ENCODE results near the gene CCSER1.

DNA sequence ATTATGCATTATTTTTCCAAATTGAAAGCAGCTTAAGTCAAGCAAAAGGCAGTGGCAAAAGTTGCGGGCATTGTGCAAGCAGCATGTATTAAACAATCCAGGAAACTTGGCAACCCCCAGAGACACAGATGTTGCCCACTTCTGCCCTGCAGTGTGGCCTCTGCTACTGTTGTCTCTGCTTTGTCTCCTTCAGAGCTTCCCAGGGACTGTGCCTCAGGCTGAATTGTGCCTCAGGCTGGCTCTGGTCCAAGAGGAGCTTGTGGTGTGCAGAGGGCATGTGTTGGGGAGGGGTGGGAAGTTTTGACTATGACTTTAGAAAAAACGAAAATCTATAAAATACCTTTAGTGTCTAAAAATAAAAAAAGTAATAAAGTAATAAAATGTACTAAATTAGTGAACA, 201.4 kb downstream of the CCSER1 start:
- TF ChIP-seq, protein P1, sequence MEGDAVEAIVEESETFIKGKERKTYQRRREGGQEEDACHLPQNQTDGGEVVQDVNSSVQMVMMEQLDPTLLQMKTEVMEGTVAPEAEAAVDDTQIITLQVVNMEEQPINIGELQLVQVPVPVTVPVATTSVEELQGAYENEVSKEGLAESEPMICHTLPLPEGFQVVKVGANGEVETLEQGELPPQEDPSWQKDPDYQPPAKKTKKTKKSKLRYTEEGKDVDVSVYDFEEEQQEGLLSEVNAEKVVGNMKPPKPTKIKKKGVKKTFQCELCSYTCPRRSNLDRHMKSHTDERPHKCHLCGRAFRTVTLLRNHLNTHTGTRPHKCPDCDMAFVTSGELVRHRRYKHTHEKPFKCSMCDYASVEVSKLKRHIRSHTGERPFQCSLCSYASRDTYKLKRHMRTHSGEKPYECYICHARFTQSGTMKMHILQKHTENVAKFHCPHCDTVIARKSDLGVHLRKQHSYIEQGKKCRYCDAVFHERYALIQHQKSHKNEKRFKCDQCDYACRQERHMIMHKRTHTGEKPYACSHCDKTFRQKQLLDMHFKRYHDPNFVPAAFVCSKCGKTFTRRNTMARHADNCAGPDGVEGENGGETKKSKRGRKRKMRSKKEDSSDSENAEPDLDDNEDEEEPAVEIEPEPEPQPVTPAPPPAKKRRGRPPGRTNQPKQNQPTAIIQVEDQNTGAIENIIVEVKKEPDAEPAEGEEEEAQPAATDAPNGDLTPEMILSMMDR (IDR thresholded peaks at IDR 0.05; ENCODE audit: poor library complexity, severe bottlenecking), result no peak
- no peak for TF ChIP-seq RAD21 (conservative IDR thresholded peaks at IDR 0.05)
- no peak for TF ChIP-seq TAF1 (IDR thresholded peaks at IDR 0.05; ENCODE audit: low read depth)
- TF ChIP-seq, protein P2, sequence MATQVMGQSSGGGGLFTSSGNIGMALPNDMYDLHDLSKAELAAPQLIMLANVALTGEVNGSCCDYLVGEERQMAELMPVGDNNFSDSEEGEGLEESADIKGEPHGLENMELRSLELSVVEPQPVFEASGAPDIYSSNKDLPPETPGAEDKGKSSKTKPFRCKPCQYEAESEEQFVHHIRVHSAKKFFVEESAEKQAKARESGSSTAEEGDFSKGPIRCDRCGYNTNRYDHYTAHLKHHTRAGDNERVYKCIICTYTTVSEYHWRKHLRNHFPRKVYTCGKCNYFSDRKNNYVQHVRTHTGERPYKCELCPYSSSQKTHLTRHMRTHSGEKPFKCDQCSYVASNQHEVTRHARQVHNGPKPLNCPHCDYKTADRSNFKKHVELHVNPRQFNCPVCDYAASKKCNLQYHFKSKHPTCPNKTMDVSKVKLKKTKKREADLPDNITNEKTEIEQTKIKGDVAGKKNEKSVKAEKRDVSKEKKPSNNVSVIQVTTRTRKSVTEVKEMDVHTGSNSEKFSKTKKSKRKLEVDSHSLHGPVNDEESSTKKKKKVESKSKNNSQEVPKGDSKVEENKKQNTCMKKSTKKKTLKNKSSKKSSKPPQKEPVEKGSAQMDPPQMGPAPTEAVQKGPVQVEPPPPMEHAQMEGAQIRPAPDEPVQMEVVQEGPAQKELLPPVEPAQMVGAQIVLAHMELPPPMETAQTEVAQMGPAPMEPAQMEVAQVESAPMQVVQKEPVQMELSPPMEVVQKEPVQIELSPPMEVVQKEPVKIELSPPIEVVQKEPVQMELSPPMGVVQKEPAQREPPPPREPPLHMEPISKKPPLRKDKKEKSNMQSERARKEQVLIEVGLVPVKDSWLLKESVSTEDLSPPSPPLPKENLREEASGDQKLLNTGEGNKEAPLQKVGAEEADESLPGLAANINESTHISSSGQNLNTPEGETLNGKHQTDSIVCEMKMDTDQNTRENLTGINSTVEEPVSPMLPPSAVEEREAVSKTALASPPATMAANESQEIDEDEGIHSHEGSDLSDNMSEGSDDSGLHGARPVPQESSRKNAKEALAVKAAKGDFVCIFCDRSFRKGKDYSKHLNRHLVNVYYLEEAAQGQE (IDR thresholded peaks at IDR 0.05; ENCODE audit: borderline replicate concordance), result no peak
- no peak for TF ChIP-seq SMC3 (conservative IDR thresholded peaks at IDR 0.05; ENCODE audit: poor library complexity)
- no peak for TF ChIP-seq POLR2AphosphoS5 (IDR thresholded peaks at IDR 0.05)

Data from neural cell (in vitro differentiated cells).